ENCODE results near the gene DNAAF1. TPM values are rescaled to one million over a fixed set of nuclear protein-coding genes. Genes with fewer than 3 reads are reported as not detected.

DNAAF1 gene
- polyA plus RNA-seq, 2 of the 4 experiments (the other 2 are of a cell fraction) = 0.13 to 0.14 TPM

- peak; percentile 52 to 59 for ATAC-seq
- TF ChIP-seq NR3C1 (IDR thresholded peaks at IDR 0.05) = no peak
- POLR2A ChIA-PET = interaction anchor here (0.6 to 1.2 kb wide), 3 partner anchors 10 to 33 kb away, joined by 3 to 9 read pairs (median 3); partner anchors contain the start of gene MBTPS1
Observed at GRCh38 chr16:84144209-84144858, 774 bp upstream of the DNAAF1 start.

GRCh38 chr16:84150926-84151325 lies 5.8 kb downstream of the DNAAF1 start:
- H3K4me2 ChIP-seq = no peak overlapping the region
- no peak for TF ChIP-seq SMC3 (IDR thresholded peaks at IDR 0.05)
- TF ChIP-seq HMGXB4 (CRISPR knock-in tag; IDR thresholded peaks at IDR 0.05; ENCODE audit: borderline replicate concordance) = no peak
- no peak for TF ChIP-seq HDAC2 (IDR thresholded peaks at IDR 0.05)
- no peak for TF ChIP-seq PHF8 (IDR thresholded peaks at IDR 0.05; ENCODE audit: borderline replicate concordance, low read depth)
- no peak for TF ChIP-seq ZFP36 (IDR thresholded peaks at IDR 0.05; ENCODE audit: borderline replicate concordance, partially characterized antibody)
- H3K4me3 ChIP-seq = no peak overlapping the region
- no peak for FAIRE-seq
- ATAC-seq = 0 out of 6 replicates have a peak, but pooled peaks of 1 of the 2 experiments have one; percentile 35
- H3K4me1 ChIP-seq = no peaks in the 10 kb centered on the region
- 42% methylated on average over 3 of the region's 3 CpGs for WGBS (ENCODE audit: missing lambda C conversion rate)
- H3K27ac ChIP-seq = no peak overlapping the region
- ChIA-PET POLR2A (no interaction called here), CTCF (interaction anchor here (1.2 to 2.6 kb wide), 3 partner anchors 17 to 66 kb away, joined by 4 to 7 read pairs (median 5); partner anchors contain the start of gene TAF1C)
- H3K9me3 ChIP-seq = no peaks in the 10 kb centered on the region
- DNase-seq (ENCODE audit: low read depth in 1 of 2, low spot score in 1 of 2) = no peak

More at GRCh38 chr16:84144209-84144858, 774 bp upstream of the DNAAF1 start:
- H3K4me3 ChIP-seq = peak overlapping the region; percentile 82
- H3K27ac ChIP-seq = peak overlapping the region; percentile 77 to 95
- no peak for FAIRE-seq
- DNase-seq (ENCODE audit: low read depth in 1 of 2, low spot score in 1 of 2) = peak; percentile 14 to 31
- WGBS (ENCODE audit: missing lambda C conversion rate) = 3% methylated on average over 24 of the region's 39 CpGs
- H3K4me2 ChIP-seq = peak overlapping the region; percentile 92
- CTCF ChIA-PET = interaction anchor here (0.6 to 1.4 kb wide), 7 partner anchors 10 to 98 kb away, joined by 3 to 5 read pairs (median 3); partner anchors contain the start of genes MBTPS1 and TAF1C
- no peaks in the 10 kb centered on the region for H3K9me3 ChIP-seq
- H3K4me1 ChIP-seq = peaks cover 5% of the 10 kb centered on the region; the same call in 1 of the 3 replicates

- Histone ChIP-seq H3K4me2 (no peak overlapping the region), H3K4me1 (no peaks in the 10 kb centered on the region), H3K9me3 (no peaks in the 10 kb centered on the region), H3K4me3 (no peak overlapping the region), H3K27ac (no peak overlapping the region)
- POLR2A ChIA-PET = no interaction called here
- TF ChIP-seq ATOH8 (CRISPR knock-in tag; IDR thresholded peaks at IDR 0.05; ENCODE audit: low read depth) (no peak), RNF2 (IDR thresholded peaks at IDR 0.05; ENCODE audit: borderline replicate concordance, low read depth) (no peak), TFCP2L1 (CRISPR knock-in tag; IDR thresholded peaks at IDR 0.05) (no peak), EHMT2 (IDR thresholded peaks at IDR 0.05; ENCODE audit: low read depth) (no peak), CBX2 (IDR thresholded peaks at IDR 0.05; ENCODE audit: borderline replicate concordance, low read depth) (no peak), ELK1 (IDR thresholded peaks at IDR 0.05; ENCODE audit: low read depth, low read length) (no peak), ESRRA (IDR thresholded peaks at IDR 0.05; ENCODE audit: borderline replicate concordance, low read length) (no peak), ZNF302 (CRISPR knock-in tag; IDR thresholded peaks at IDR 0.05) (no peak), BCL3 (IDR thresholded peaks at IDR 0.05) (no peak), FOSL2 (IDR thresholded peaks at IDR 0.05) (no peak), FOSL2 (CRISPR knock-in tag; IDR thresholded peaks at IDR 0.05) (no peak), HOXB13 (CRISPR knock-in tag; IDR thresholded peaks at IDR 0.05; ENCODE audit: low read depth) (no peak)
- ATAC-seq (no peak), DNase-seq (ENCODE audit: low read depth in 1 of 2, low spot score in 1 of 2) (no peak), FAIRE-seq (no peak)
- CTCF ChIA-PET = interaction anchor here (1.1 to 1.7 kb wide), 4 partner anchors 17 to 330 kb away, joined by 3 to 6 read pairs (median 3); partner anchors contain the start of gene TAF1C
- WGBS (ENCODE audit: missing lambda C conversion rate) = 62% methylated on average over 8 of the region's 8 CpGs
Observed at GRCh38 chr16:84153660-84154214, 8.6 kb downstream of the DNAAF1 start.

Data from A549 (cell line).